Neural progenitor cell (in vitro differentiated cells): ENCODE measurements around the gene SLC15A3. TPM values are rescaled to one million over a fixed set of nuclear protein-coding genes. Genes with fewer than 3 reads are reported as not detected.

Source experiments
- DNase-seq: peaks from one replicate; pipeline ENCODE4 v3.0.0-alpha.2; 2016; ENCODE audit warnings: low spot score
- H2AFZ ChIP-seq: fragments of 200-600 bp; sonication (generic); replicated peaks from 2 replicates; pipeline ENCODE4 v1.6.1; 2016; ENCODE audit warnings: antibody characterized with exemption
- H3F3A ChIP-seq: fragments of 200-600 bp; sonication (generic); 2 replicates; pipeline ENCODE4 v1.6.1; 2016; ENCODE audit warnings: antibody characterized with exemption, low read depth
- H3K27ac ChIP-seq: fragments of 200-600 bp; sonication (generic); 2 replicates; pipeline ENCODE4 v1.5.1; 2016; ENCODE audit warnings: mild to moderate bottlenecking
- H3K27me3 ChIP-seq: fragments of 200-600 bp; sonication (generic); 2 replicates; pipeline ENCODE4 v1.6.1; 2016; ENCODE audit warnings: mild to moderate bottlenecking, moderate library complexity
- H3K36me3 ChIP-seq: fragments of 200-600 bp; sonication (generic); 2 replicates; pipeline ENCODE4 v1.5.1; 2016
- H3K4me1 ChIP-seq: fragments of 200-600 bp; sonication (generic); 2 replicates; pipeline ENCODE4 v1.6.1; 2016; ENCODE audit warnings: mixed run types
- H3K4me2 ChIP-seq: fragments of 200-600 bp; sonication (generic); 2 replicates; pipeline ENCODE4 v1.6.1; 2016
- H3K4me3 ChIP-seq: fragments of 200-600 bp; sonication (generic); 2 replicates; pipeline ENCODE4 v1.5.1; 2016
- H3K79me2 ChIP-seq: fragments of 200-600 bp; sonication (generic); 2 replicates; pipeline ENCODE4 v1.6.1; 2016; ENCODE audit warnings: low read depth
- H3K9ac ChIP-seq: fragments of 200-600 bp; sonication (generic); 2 replicates; pipeline ENCODE4 v1.6.1; 2016
- H3K9me3 ChIP-seq: fragments of 200-600 bp; sonication (generic); 2 replicates; pipeline ENCODE4 v1.5.1; 2016; ENCODE audit warnings: low read depth
- H4K20me1 ChIP-seq: fragments of 200-600 bp; sonication (generic); 2 replicates; pipeline ENCODE4 v1.6.1; 2016; ENCODE audit warnings: low read depth
- H3K27ac Mint-ChIP-seq: 3 replicates; pipeline ENCODE4 v1.8.0; 2021; ENCODE audit warnings: mixed read lengths
- H3K27me3 Mint-ChIP-seq: 2 replicates; pipeline ENCODE4 v1.8.0; 2022; ENCODE audit warnings: low read depth, mild to moderate bottlenecking, inconsistent platforms, moderate library complexity, mixed read lengths; ENCODE audit not compliant: insufficient read depth
- H3K36me3 Mint-ChIP-seq: 3 replicates; pipeline ENCODE4 v1.8.0; 2021; ENCODE audit warnings: mixed read lengths
- H3K4me1 Mint-ChIP-seq: 3 replicates; pipeline ENCODE4 v1.8.0; 2021; ENCODE audit warnings: mixed read lengths
- H3K4me3 Mint-ChIP-seq: 3 replicates; pipeline ENCODE4 v1.8.0; 2021; ENCODE audit warnings: mild to moderate bottlenecking, moderate library complexity, mixed read lengths
- H3K9me3 Mint-ChIP-seq: 3 replicates; pipeline ENCODE4 v1.8.0; 2020; ENCODE audit warnings: mixed read lengths
- EZH2 ChIP-seq: fragments of 200-600 bp; sonication (generic); IDR thresholded peaks from 2 replicates; pipeline ENCODE4 v1.6.1; 2017; ENCODE audit warnings: antibody characterized with exemption, mild to moderate bottlenecking, moderate library complexity
- EZH2phosphoT487 ChIP-seq: fragments of 200-600 bp; sonication (generic); IDR thresholded peaks from 2 replicates; pipeline ENCODE4 v1.6.1; 2017; ENCODE audit warnings: antibody characterized with exemption
- total RNA-seq: library from RNA; depleted of rRNA; stranded (reverse); fragments of >200 nt; gene quantifications from 2 replicates; pipeline ENCODE4 v1.2.3, GENCODE V29; 2015; ENCODE audit warnings: low replicate concordance
- TF ChIP-seq, protein P1 (sequence below): fragments of 200-600 bp; sonication (generic); IDR thresholded peaks from 2 replicates; pipeline ENCODE4 v1.5.1; 2017; ENCODE audit warnings: antibody characterized with exemption, mild to moderate bottlenecking

Gene SLC15A3
- total RNA-seq, 1 donor from 2014 or later: 1.4 TPM

DNA sequence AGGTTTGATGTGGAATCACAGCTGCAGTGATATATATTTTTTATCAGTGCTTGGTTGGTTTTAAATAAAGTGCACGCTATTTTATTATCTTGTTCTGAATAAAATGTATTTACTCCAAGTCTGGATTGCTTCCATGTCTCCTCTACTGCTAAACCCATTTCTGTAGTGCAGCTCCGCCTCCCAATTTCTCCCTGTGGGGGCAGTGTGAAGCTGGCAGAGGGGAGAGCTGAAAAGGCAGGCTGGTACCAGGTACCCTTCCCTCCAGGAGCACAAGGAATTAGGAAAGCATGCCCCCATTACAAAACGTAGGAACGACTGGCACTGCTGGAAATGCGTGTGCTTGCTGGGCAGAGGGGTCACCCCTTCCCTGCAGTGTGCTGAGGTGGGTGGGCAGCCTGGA lies 28.6 kb downstream of the SLC15A3 start:
- Histone ChIP-seq H3K4me1 (peaks cover 6% of the 10 kb centered on the region), H4K20me1 (peaks cover 32% of the 10 kb centered on the region), H3K27me3 (no peaks in the 10 kb centered on the region), H3K79me2 (peaks cover 27% of the 10 kb centered on the region), H3K9me3 (no peaks in the 10 kb centered on the region), H3K4me3 (no peak overlapping the region), H3K9ac (no peak overlapping the region), H3K4me2 (no peak overlapping the region), H3F3A (no peaks in the 10 kb centered on the region), H3K36me3 (no peaks in the 10 kb centered on the region), H3K27ac (no peak overlapping the region), H2AFZ (no peak overlapping the region)
- Mint-ChIP-seq H3K9me3 (no peaks in the 10 kb centered on the region), H3K27ac (no peak overlapping the region), H3K36me3 (peaks cover 24% of the 10 kb centered on the region), H3K4me1 (peaks cover 32% of the 10 kb centered on the region), H3K4me3 (peak overlapping the region; percentile 79), H3K27me3 (peaks cover 2% of the 10 kb centered on the region)
- TF ChIP-seq EZH2phosphoT487: no peak
- TF ChIP-seq, protein P1, sequence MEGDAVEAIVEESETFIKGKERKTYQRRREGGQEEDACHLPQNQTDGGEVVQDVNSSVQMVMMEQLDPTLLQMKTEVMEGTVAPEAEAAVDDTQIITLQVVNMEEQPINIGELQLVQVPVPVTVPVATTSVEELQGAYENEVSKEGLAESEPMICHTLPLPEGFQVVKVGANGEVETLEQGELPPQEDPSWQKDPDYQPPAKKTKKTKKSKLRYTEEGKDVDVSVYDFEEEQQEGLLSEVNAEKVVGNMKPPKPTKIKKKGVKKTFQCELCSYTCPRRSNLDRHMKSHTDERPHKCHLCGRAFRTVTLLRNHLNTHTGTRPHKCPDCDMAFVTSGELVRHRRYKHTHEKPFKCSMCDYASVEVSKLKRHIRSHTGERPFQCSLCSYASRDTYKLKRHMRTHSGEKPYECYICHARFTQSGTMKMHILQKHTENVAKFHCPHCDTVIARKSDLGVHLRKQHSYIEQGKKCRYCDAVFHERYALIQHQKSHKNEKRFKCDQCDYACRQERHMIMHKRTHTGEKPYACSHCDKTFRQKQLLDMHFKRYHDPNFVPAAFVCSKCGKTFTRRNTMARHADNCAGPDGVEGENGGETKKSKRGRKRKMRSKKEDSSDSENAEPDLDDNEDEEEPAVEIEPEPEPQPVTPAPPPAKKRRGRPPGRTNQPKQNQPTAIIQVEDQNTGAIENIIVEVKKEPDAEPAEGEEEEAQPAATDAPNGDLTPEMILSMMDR: no peak
- TF ChIP-seq EZH2: no peak
- DNase-seq: no peak

DNA sequence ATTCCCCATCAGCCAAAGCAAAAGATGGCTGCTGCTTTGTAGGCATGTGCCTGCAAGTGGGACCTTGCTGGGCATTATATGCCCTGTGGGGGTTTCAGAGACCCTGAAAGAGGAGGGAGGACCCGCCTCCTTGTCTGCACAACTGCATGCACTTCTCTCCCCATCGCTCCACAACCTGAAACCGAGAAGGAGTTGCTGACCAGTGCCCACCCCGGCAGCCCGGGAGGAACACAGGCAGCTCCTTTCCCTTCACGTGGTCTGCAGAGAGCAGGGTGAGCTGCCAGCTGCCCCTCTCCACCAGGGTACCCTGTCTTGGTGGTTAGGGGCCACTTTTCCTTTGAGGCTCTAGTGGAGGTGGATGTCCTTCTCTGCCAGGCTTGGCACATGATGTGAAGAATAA lies 29.1 kb downstream of the SLC15A3 start:
- H3K79me2 ChIP-seq: peaks cover 31% of the 10 kb centered on the region
- no peak overlapping the region for H2AFZ ChIP-seq
- peaks cover 25% of the 10 kb centered on the region for H3K36me3 Mint-ChIP-seq
- H3K9ac ChIP-seq: no peak overlapping the region
- H3K4me1 ChIP-seq: peaks cover 6% of the 10 kb centered on the region
- no peaks in the 10 kb centered on the region for H3K9me3 Mint-ChIP-seq
- DNase-seq: no peak
- H3K27me3 Mint-ChIP-seq: peaks cover 2% of the 10 kb centered on the region
- H3K27me3 ChIP-seq: no peaks in the 10 kb centered on the region
- H3K9me3 ChIP-seq: no peaks in the 10 kb centered on the region
- H3K4me3 Mint-ChIP-seq: no peak overlapping the region
- H3K4me1 Mint-ChIP-seq: peaks cover 36% of the 10 kb centered on the region
- H3K4me3 ChIP-seq: no peak overlapping the region
- no peak overlapping the region for H3K27ac Mint-ChIP-seq
- H3K4me2 ChIP-seq: no peak overlapping the region
- no peak overlapping the region for H3K27ac ChIP-seq
- no peak for TF ChIP-seq EZH2
- peaks cover 36% of the 10 kb centered on the region for H4K20me1 ChIP-seq
- no peaks in the 10 kb centered on the region for H3K36me3 ChIP-seq
- no peaks in the 10 kb centered on the region for H3F3A ChIP-seq

DNA sequence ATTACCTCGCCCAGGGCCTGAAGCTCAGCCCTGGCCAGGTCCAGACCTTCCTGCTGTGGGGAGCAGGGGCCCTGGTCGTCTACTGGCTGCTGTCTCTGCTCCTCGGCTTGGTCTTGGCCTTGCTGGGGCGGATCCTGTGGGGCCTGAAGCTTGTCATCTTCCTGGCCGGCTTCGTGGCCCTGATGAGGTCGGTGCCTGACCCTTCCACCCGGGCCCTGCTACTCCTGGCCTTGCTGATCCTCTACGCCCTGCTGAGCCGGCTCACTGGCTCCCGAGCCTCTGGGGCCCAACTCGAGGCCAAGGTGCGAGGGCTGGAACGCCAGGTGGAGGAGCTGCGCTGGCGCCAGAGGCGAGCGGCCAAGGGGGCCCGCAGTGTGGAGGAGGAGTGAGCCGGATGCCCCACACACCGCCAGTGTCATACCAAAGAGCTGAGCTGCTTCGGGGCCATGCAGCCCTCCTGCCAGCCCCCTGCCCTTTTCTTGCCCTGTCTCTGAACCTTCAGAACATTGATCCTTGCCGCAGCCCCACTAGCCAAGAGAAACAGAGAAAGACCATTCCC lies 30.1 kb downstream of the SLC15A3 start:
- H3K27ac Mint-ChIP-seq: no peak overlapping the region
- peaks cover 37% of the 10 kb centered on the region for H3K4me1 Mint-ChIP-seq
- H3K79me2 ChIP-seq: peaks cover 42% of the 10 kb centered on the region
- peaks cover 36% of the 10 kb centered on the region for H4K20me1 ChIP-seq
- no peak overlapping the region for H3K4me2 ChIP-seq
- TF ChIP-seq, protein P1: no peak
- TF ChIP-seq EZH2 (no peak), EZH2phosphoT487 (no peak)
- no peaks in the 10 kb centered on the region for H3K9me3 ChIP-seq
- no peaks in the 10 kb centered on the region for H3K36me3 ChIP-seq
- no peak overlapping the region for H3K27ac ChIP-seq
- no peaks in the 10 kb centered on the region for H3K27me3 ChIP-seq
- H3K36me3 Mint-ChIP-seq: peaks cover 26% of the 10 kb centered on the region
- no peak overlapping the region for H3K4me3 ChIP-seq
- no peak for DNase-seq
- H3K4me3 Mint-ChIP-seq: peak overlapping the region; percentile 53
- H3F3A ChIP-seq: no peaks in the 10 kb centered on the region
- no peak overlapping the region for H3K9ac ChIP-seq
- H3K4me1 ChIP-seq: peaks cover 6% of the 10 kb centered on the region
- H2AFZ ChIP-seq: no peak overlapping the region
- H3K9me3 Mint-ChIP-seq: no peaks in the 10 kb centered on the region
- H3K27me3 Mint-ChIP-seq: peaks cover 2% of the 10 kb centered on the region

DNA sequence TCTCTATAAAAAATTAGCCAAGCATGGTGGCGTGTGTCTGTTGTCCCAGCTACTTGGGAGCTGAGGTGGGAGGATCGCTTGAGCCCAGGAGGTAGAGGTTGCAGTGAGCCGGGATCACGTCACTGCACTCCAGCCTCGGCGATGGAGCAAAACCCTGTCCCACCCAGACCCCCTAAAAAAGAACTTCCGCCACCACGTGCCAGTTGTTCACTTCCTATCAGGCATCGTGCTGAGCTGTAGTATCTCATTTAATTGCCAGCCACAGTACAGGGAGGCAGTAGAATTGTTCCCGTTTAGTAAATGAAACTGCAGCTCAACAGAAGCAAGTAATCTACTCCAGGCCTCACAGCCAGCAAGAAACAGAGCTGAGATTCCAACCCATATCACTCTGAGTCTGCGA lies 30.7 kb downstream of the SLC15A3 start:
- no peaks in the 10 kb centered on the region for H3K9me3 ChIP-seq
- H3K4me3 ChIP-seq: no peak overlapping the region
- no peak overlapping the region for H3K9ac ChIP-seq
- Mint-ChIP-seq H3K9me3 (no peaks in the 10 kb centered on the region), H3K36me3 (peaks cover 22% of the 10 kb centered on the region), H3K4me3 (no peak overlapping the region), H3K4me1 (peaks cover 34% of the 10 kb centered on the region), H3K27ac (no peak overlapping the region), H3K27me3 (peaks cover 2% of the 10 kb centered on the region)
- no peak overlapping the region for H3K4me2 ChIP-seq
- H4K20me1 ChIP-seq: peaks cover 36% of the 10 kb centered on the region
- no peak for DNase-seq
- no peaks in the 10 kb centered on the region for H3K27me3 ChIP-seq
- TF ChIP-seq EZH2phosphoT487: no peak
- TF ChIP-seq, protein P1: no peak
- TF ChIP-seq EZH2: no peak
- H3K79me2 ChIP-seq: peaks cover 45% of the 10 kb centered on the region
- H3K36me3 ChIP-seq: no peaks in the 10 kb centered on the region
- no peak overlapping the region for H2AFZ ChIP-seq
- H3K27ac ChIP-seq: no peak overlapping the region
- H3K4me1 ChIP-seq: peaks cover 6% of the 10 kb centered on the region
- H3F3A ChIP-seq: peaks cover 3% of the 10 kb centered on the region
